ENCODE data around the gene CUX1.

DNA sequence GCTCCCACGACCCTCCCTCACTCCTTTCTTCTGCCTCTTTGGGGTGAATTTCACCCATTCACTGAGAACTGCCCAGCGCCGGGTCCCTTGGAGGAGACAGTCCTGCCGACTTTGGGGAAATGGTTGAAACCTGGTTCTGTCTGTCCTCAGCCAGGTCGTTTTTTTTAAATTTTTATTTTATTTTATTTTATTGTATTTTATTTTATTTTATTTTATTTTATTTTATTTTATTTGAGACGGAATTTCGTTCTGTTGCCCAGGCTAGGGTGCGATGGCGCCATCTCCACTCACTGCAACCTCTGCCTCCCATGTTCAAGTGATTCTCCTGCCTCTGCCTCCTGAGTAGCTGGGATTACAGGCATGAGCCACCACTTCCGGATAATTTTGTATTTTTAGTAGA is 363.3 kb downstream of the CUX1 start:
- TF ChIP-seq CTCF (IDR thresholded peaks at IDR 0.05) (no peak), POLR2A (IDR thresholded peaks at IDR 0.05) (no peak)

Measured in ovary (tissue), 3 donors.